Suprapubic skin (tissue), 4 donors: ENCODE data around the gene AIG1.

Experiments
- CTCF ChIP-seq, 2 donors: fragments of 200-600 bp in 1 of 2; fragments of 450-650 bp in 1 of 2; sonication (generic) in 1 of 2; IDR thresholded peaks; one replicate each; pipeline ENCODE4 v1.5.1; 2016 to 2019; ENCODE audit warnings: antibody characterized with exemption in 2 of 2, mild to moderate bottlenecking in 1 of 2, moderate library complexity in 1 of 2
- POLR2A ChIP-seq, 2 donors: fragments of 450-650 bp; IDR thresholded peaks; one replicate each; pipeline ENCODE4 v1.6.1; 2017; ENCODE audit warnings: antibody characterized with exemption in 2 of 2, mild to moderate bottlenecking in 2 of 2, moderate library complexity in 2 of 2
- POLR2AphosphoS5 ChIP-seq, 3 donors: sonication (generic); formaldehyde crosslinking; IDR thresholded peaks; one replicate each; pipeline ENCODE4 v1.6.1; 2017; ENCODE audit warnings: antibody characterized with exemption in 3 of 3

GRCh38 chr6:143301188-143301587 lies 240.5 kb downstream of the AIG1 start:
- TF ChIP-seq POLR2A (IDR thresholded peaks at IDR 0.05) (no peak), CTCF (IDR thresholded peaks at IDR 0.05) (no peak), POLR2AphosphoS5 (IDR thresholded peaks at IDR 0.05) (no peak)
